HEK293 (cell line): ENCODE measurements around the gene MYO1B.

Experiments used
- CTCF ChIA-PET: fragments of 350-600 bp; formaldehyde crosslinking; extraction: SDS; loops from one replicate; lab custom pipeline; 2021; ENCODE audit warnings: antibody characterized with exemption; lab: Yijun Ruan, JAX
- POLR2A ChIA-PET: fragments of 300-600 bp; formaldehyde crosslinking; extraction: SDS; loops from one replicate; lab custom pipeline; 2020; ENCODE audit warnings: antibody characterized with exemption, inconsistent platforms; lab: Yijun Ruan, JAX
- H3K27ac ChIP-seq: fragments of 200-500 bp; sonication (Bioruptor generic); 2 replicates; pipeline ENCODE4 v1.5.1; 2014; ENCODE audit warnings: low read depth, low read length, control low read depth, inconsistent platforms; ENCODE audit errors: extremely low read depth
- H3K36me3 ChIP-seq, 2 experiments: fragments of 200-500 bp in 1 of 2; sonication (Bioruptor generic) in 1 of 2; 1 replicate in 1 of 2; 2 replicates in 1 of 2; pipeline ENCODE4 v1.5.1; 2014 to 2017; ENCODE audit warnings: inconsistent platforms in 2 of 2, low read length in 2 of 2; ENCODE audit not compliant: control insufficient read depth in 2 of 2, insufficient read depth in 1 of 2
- H3K4me1 ChIP-seq: fragments of 200-500 bp; sonication (Bioruptor generic); 2 replicates; pipeline ENCODE4 v1.5.1; 2014; ENCODE audit warnings: mild to moderate bottlenecking, low read length, inconsistent platforms; ENCODE audit not compliant: control insufficient read depth, insufficient read depth
- H3K4me3 ChIP-seq: 2 replicates; pipeline ENCODE4 v1.5.1; 2011; ENCODE audit warnings: low read depth, mild to moderate bottlenecking, control low read depth, low read length, moderate library complexity
- H3K9me3 ChIP-seq: fragments of 200-500 bp; sonication (Bioruptor generic); 2 replicates; pipeline ENCODE4 v1.5.1; 2014; ENCODE audit warnings: low read depth, low read length, inconsistent platforms; ENCODE audit not compliant: control insufficient read depth, insufficient read depth
- GLI2 ChIP-seq: fragments of 450-650 bp; formaldehyde crosslinking; IDR thresholded peaks from 2 replicates; pipeline ENCODE4; 2017; ENCODE audit warnings: missing biosample characterization, missing genetic modification characterization, low read depth, borderline replicate concordance
- HOXA7 ChIP-seq: sonication (generic); formaldehyde crosslinking; IDR thresholded peaks from 2 replicates; pipeline ENCODE4 v1.8.1; 2022; ENCODE audit warnings: missing genetic modification reagents, borderline replicate concordance
- KLF1 ChIP-seq: fragments of 450-650 bp; formaldehyde crosslinking; IDR thresholded peaks from 2 replicates; pipeline ENCODE4 v1.5.1; 2016; ENCODE audit warnings: missing biosample characterization, missing genetic modification characterization
- PRDM1 ChIP-seq: fragments of 450-650 bp; formaldehyde crosslinking; IDR thresholded peaks from 2 replicates; pipeline ENCODE4; 2016; ENCODE audit warnings: missing biosample characterization, missing genetic modification characterization
- ZEB2 ChIP-seq: fragments of 450-650 bp; formaldehyde crosslinking; IDR thresholded peaks from 2 replicates; pipeline ENCODE4 v1.5.1; 2016; ENCODE audit warnings: missing biosample characterization, missing genetic modification characterization
- ZNF214 ChIP-seq: fragments of 450-650 bp; formaldehyde crosslinking; IDR thresholded peaks from 2 replicates; pipeline ENCODE4 v1.5.1; 2017; ENCODE audit warnings: missing biosample characterization, mild to moderate bottlenecking, missing genetic modification characterization, borderline replicate concordance
- ZNF292 ChIP-seq: fragments of 450-650 bp; formaldehyde crosslinking; IDR thresholded peaks from 2 replicates; pipeline ENCODE4 v1.5.1; 2016; ENCODE audit warnings: low read depth, missing biosample characterization, missing genetic modification characterization, borderline replicate concordance
- ZNF660 ChIP-seq: fragments of 450-650 bp; IDR thresholded peaks from 2 replicates; pipeline ENCODE4 v1.5.1; 2018; ENCODE audit warnings: missing biosample characterization, mild to moderate bottlenecking, missing genetic modification characterization
- ZNF701 ChIP-seq: fragments of 450-650 bp; formaldehyde crosslinking; IDR thresholded peaks from 2 replicates; pipeline ENCODE4 v1.5.1; 2016; ENCODE audit warnings: missing biosample characterization, missing genetic modification characterization
- TF ChIP-seq, protein P1 (sequence below): fragments of 450-650 bp; formaldehyde crosslinking; IDR thresholded peaks from 2 replicates; pipeline ENCODE4 v1.5.1; 2016; ENCODE audit warnings: missing biosample characterization, missing genetic modification characterization
- TF ChIP-seq, protein P2 (sequence below): fragments of 450-650 bp; IDR thresholded peaks from 2 replicates; pipeline ENCODE4 v1.5.1; 2018; ENCODE audit warnings: missing biosample characterization, mild to moderate bottlenecking, missing genetic modification characterization
- TF ChIP-seq, protein P3 (sequence below): fragments of 450-650 bp; formaldehyde crosslinking; IDR thresholded peaks from 2 replicates; pipeline ENCODE4 v1.5.1; 2016; ENCODE audit warnings: missing biosample characterization, missing genetic modification characterization
- TF ChIP-seq, protein P4 (sequence below): fragments of 450-650 bp; formaldehyde crosslinking; IDR thresholded peaks from 2 replicates; pipeline ENCODE4 v1.5.1; 2016; ENCODE audit warnings: missing biosample characterization, missing genetic modification characterization
- TF ChIP-seq, protein P5 (sequence below): fragments of 450-650 bp; formaldehyde crosslinking; IDR thresholded peaks from 2 replicates; pipeline ENCODE4 v1.5.1; 2016; ENCODE audit warnings: missing biosample characterization, missing genetic modification characterization
- TF ChIP-seq, protein P6 (sequence below): fragments of 450-650 bp; formaldehyde crosslinking; IDR thresholded peaks from 2 replicates; pipeline ENCODE4 v1.5.1; 2017; ENCODE audit warnings: missing biosample characterization, missing genetic modification characterization

Gene MYO1B

DNA sequence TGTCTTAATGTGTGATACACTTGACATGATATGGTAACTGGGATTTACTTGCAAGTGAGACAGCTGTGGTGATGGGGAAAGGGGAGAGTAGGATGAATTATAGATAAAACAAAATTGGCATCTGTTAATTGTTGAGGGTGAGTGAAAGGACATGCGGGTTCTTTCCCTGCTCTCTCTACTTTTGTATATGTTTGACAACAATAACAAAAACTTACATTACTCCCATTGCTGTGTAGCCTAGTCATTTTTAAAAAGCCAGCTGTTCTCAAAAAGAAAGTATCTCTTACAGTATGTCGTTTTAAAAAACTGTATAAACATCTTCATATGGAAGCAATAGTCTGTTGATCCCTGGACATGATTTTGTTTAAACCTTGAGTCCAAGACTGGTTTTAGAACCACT lies 117.6 kb downstream of the MYO1B start:
- no peak for TF ChIP-seq ZNF660 (tag by site-specific recombination)
- TF ChIP-seq ZNF701 (tag by site-specific recombination): no peak
- TF ChIP-seq, protein P1, sequence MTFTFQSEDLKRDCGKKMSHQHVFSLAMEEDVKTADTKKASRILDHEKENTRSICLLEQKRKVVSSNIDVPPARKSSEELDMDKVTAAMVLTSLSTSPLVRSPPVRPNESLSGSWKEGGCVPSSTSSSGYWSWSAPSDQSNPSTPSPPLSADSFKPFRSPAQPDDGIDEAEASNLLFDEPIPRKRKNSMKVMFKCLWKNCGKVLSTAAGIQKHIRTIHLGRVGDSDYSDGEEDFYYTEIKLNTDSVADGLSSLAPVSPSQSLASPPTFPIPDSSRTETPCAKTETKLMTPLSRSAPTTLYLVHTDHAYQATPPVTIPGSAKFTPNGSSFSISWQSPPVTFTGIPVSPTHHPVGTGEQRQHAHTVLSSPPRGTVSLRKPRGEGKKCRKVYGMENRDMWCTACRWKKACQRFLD (tag by site-specific recombination): no peak
- no peak for TF ChIP-seq ZNF214 (tag by site-specific recombination)
- TF ChIP-seq HOXA7: no peak
- TF ChIP-seq, protein P2, sequence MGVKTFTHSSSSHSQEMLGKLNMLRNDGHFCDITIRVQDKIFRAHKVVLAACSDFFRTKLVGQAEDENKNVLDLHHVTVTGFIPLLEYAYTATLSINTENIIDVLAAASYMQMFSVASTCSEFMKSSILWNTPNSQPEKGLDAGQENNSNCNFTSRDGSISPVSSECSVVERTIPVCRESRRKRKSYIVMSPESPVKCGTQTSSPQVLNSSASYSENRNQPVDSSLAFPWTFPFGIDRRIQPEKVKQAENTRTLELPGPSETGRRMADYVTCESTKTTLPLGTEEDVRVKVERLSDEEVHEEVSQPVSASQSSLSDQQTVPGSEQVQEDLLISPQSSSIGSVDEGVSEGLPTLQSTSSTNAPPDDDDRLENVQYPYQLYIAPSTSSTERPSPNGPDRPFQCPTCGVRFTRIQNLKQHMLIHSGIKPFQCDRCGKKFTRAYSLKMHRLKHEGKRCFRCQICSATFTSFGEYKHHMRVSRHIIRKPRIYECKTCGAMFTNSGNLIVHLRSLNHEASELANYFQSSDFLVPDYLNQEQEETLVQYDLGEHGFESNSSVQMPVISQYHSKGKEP (tag by site-specific recombination): no peak
- TF ChIP-seq, protein P3, sequence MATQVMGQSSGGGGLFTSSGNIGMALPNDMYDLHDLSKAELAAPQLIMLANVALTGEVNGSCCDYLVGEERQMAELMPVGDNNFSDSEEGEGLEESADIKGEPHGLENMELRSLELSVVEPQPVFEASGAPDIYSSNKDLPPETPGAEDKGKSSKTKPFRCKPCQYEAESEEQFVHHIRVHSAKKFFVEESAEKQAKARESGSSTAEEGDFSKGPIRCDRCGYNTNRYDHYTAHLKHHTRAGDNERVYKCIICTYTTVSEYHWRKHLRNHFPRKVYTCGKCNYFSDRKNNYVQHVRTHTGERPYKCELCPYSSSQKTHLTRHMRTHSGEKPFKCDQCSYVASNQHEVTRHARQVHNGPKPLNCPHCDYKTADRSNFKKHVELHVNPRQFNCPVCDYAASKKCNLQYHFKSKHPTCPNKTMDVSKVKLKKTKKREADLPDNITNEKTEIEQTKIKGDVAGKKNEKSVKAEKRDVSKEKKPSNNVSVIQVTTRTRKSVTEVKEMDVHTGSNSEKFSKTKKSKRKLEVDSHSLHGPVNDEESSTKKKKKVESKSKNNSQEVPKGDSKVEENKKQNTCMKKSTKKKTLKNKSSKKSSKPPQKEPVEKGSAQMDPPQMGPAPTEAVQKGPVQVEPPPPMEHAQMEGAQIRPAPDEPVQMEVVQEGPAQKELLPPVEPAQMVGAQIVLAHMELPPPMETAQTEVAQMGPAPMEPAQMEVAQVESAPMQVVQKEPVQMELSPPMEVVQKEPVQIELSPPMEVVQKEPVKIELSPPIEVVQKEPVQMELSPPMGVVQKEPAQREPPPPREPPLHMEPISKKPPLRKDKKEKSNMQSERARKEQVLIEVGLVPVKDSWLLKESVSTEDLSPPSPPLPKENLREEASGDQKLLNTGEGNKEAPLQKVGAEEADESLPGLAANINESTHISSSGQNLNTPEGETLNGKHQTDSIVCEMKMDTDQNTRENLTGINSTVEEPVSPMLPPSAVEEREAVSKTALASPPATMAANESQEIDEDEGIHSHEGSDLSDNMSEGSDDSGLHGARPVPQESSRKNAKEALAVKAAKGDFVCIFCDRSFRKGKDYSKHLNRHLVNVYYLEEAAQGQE (tag by site-specific recombination): no peak
- TF ChIP-seq, protein P4, sequence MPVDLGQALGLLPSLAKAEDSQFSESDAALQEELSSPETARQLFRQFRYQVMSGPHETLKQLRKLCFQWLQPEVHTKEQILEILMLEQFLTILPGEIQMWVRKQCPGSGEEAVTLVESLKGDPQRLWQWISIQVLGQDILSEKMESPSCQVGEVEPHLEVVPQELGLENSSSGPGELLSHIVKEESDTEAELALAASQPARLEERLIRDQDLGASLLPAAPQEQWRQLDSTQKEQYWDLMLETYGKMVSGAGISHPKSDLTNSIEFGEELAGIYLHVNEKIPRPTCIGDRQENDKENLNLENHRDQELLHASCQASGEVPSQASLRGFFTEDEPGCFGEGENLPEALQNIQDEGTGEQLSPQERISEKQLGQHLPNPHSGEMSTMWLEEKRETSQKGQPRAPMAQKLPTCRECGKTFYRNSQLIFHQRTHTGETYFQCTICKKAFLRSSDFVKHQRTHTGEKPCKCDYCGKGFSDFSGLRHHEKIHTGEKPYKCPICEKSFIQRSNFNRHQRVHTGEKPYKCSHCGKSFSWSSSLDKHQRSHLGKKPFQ: no peak
- TF ChIP-seq ZNF292 (tag by site-specific recombination): no peak
- TF ChIP-seq, protein P5, sequence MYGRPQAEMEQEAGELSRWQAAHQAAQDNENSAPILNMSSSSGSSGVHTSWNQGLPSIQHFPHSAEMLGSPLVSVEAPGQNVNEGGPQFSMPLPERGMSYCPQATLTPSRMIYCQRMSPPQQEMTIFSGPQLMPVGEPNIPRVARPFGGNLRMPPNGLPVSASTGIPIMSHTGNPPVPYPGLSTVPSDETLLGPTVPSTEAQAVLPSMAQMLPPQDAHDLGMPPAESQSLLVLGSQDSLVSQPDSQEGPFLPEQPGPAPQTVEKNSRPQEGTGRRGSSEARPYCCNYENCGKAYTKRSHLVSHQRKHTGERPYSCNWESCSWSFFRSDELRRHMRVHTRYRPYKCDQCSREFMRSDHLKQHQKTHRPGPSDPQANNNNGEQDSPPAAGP: no peak
- no peak for TF ChIP-seq ZEB2 (tag by site-specific recombination)
- no peak for TF ChIP-seq PRDM1 (tag by site-specific recombination)
- TF ChIP-seq, protein P6, sequence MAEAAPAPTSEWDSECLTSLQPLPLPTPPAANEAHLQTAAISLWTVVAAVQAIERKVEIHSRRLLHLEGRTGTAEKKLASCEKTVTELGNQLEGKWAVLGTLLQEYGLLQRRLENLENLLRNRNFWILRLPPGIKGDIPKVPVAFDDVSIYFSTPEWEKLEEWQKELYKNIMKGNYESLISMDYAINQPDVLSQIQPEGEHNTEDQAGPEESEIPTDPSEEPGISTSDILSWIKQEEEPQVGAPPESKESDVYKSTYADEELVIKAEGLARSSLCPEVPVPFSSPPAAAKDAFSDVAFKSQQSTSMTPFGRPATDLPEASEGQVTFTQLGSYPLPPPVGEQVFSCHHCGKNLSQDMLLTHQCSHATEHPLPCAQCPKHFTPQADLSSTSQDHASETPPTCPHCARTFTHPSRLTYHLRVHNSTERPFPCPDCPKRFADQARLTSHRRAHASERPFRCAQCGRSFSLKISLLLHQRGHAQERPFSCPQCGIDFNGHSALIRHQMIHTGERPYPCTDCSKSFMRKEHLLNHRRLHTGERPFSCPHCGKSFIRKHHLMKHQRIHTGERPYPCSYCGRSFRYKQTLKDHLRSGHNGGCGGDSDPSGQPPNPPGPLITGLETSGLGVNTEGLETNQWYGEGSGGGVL (tag by site-specific recombination): no peak
- TF ChIP-seq, all 188 proteins: peak for 0
- Histone ChIP-seq H3K27ac (no peak overlapping the region), H3K9me3 (no peaks in the 10 kb centered on the region), H3K36me3 (peaks cover 0 to 23% of the 10 kb centered on the region in 2 experiments; a peak in 1 of 3 replicates), H3K4me1 (peaks cover 9% of the 10 kb centered on the region), H3K4me3 (no peak overlapping the region)
- ChIA-PET CTCF (interaction anchor here (0.5 to 0.7 kb wide), 3 partner anchors 68 to 153 kb away, joined by 3 to 6 read pairs (median 3); no protein-coding TSS in a partner anchor), POLR2A (no interaction called here)

DNA sequence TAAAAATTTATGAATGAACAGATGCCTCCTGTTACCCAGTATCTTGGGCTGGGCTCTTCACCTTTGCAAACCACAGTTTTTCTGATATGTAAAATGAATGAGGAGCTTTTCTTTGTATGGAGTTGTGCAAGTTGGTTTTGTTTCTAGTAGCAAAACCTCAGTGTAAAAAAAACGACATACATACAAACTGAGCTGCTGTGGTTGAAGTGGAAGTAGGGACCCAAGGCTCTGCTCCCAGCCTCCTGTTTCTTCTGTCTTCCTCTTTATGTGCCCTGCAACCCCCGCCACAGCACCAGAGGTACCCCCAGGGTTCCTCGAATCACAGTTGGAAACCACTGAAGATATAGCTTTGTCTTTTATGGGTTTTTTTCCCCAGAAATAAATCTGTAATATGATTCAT lies 118.1 kb downstream of the MYO1B start:
- peaks cover 5% of the 10 kb centered on the region for H3K4me1 ChIP-seq
- no peaks in the 10 kb centered on the region for H3K9me3 ChIP-seq
- H3K36me3 ChIP-seq: peaks cover 0 to 23% of the 10 kb centered on the region in 2 experiments; a peak in 1 of 3 replicates
- H3K4me3 ChIP-seq: no peak overlapping the region
- TF ChIP-seq KLF1 (no peak), GLI2 (tag by site-specific recombination) (no peak)
- TF ChIP-seq, all 188 proteins: peak for 0
- CTCF ChIA-PET: interaction anchor here (0.6 to 0.7 kb wide), 2 partner anchors 69 to 152 kb away, joined by 3 to 6 read pairs; no protein-coding TSS in a partner anchor
- no peak overlapping the region for H3K27ac ChIP-seq
- POLR2A ChIA-PET: interaction anchor here (0.6 kb wide), 1 partner anchor 8 kb away, joined by 3 read pairs; no protein-coding TSS in a partner anchor
